ENCODE results near the gene JRKL. TPM values are rescaled to one million over a fixed set of nuclear protein-coding genes. Genes with fewer than 3 reads are reported as not detected.
"Not testable (repeated sequence)": the region's sequence is repeated elsewhere in the genome, so short reads cannot be mapped to it uniquely, and the experiment has no call there.

Gene JRKL
- total RNA-seq, 1 experiment from 2014 or later = 7.9 TPM

GRCh38 chr11:96393753-96394348, 4.0 kb downstream of the JRKL start:
- peak; percentile 51 for DNase-seq (ENCODE audit: low read depth)

DNA sequence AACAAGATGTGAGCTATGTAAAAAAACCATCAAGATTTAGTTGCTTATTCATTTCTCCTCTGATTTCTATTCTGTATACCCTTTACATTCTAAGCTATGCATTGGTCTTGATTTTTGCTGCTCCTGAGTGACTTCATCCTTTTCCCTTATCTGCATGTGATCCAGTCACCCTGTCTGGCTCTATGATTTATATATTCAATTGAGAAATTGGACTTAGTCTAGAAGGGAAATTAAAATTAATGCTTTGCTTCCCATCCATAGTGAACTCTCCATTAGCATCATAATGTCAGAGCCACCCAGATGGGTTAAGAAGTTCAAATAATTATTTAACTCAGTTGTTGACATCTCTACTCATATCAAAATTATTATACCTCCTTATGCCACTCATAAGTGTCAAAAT, 5.0 kb downstream of the JRKL start:
- DNase-seq (ENCODE audit: low read depth) = no peak

DNA sequence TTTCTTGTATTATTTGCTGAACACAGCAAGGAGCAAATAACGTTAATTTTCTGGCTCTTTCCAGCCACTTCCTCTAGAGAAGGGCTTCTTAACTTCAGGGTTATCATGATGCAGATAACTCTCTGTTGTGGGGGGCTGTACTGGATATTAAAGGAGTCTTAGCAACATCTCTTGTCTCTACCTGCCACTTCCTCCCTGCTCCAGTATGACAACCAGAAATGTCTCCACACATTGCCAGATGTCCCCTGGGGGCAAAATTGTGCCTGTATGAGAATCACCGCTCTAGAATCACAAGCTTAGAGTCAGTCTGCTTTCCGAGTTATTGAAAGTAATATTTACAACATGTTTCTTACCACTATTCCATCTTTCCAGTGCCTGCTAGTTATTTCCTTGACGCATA, 6.8 kb downstream of the JRKL start:
- DNase-seq (ENCODE audit: low read depth) = no peak

- DNase-seq (ENCODE audit: low read depth) = no peak
These were observed 8.1 kb downstream of the JRKL start for GRCh38 chr11:96397863-96398262.

- DNase-seq (ENCODE audit: low read depth) = no peak
These were observed 10.9 kb downstream of the JRKL start for GRCh38 chr11:96400697-96401096.

DNA sequence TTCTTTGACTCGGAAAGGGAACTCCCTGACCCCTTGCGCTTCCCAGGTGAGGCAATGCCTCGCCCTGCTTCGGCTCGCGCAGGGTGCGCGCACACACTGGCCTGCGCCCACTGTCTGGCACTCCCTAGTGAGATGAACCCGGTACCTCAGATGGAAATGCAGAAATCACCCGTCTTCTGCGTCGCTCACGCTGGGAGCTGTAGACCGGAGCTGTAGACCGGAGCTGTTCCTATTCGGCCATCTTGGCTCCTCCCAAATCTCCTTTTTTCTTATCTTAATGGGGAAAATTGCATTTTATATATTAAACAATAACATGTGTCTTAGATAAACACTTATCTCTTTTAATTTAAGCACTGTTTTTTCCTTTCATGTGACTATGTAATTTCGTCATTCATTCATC, 21.6 kb downstream of the JRKL start:
- not testable (repeated sequence) for DNase-seq (ENCODE audit: low read depth)

- no peak for DNase-seq (ENCODE audit: low read depth)
These were observed 23.1 kb downstream of the JRKL start for GRCh38 chr11:96412761-96413381.

- DNase-seq (ENCODE audit: low read depth) = no peak
These were observed 23.6 kb downstream of the JRKL start for GRCh38 chr11:96413408-96413807.

DNA sequence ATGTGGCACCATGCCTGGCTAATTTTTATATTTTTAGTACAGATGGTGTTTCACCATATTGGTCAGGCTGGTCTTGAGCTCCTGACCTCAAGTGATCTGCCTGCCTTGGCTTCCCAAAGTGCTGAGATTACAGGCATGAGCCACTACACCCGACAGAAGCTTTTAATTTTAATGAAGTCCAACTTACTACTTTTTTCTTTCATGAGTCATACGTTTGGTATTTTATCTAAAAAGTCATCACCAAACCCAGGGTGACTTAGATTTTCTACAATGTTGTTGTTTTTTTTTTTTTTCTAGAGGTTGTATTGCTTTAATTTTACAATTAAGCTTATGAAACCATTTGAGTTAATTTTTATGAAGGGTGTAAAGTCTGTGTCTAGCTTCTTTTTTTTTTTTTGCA, 34.9 kb downstream of the JRKL start:
- peak; percentile 60 for DNase-seq (ENCODE audit: low read depth)

DNA sequence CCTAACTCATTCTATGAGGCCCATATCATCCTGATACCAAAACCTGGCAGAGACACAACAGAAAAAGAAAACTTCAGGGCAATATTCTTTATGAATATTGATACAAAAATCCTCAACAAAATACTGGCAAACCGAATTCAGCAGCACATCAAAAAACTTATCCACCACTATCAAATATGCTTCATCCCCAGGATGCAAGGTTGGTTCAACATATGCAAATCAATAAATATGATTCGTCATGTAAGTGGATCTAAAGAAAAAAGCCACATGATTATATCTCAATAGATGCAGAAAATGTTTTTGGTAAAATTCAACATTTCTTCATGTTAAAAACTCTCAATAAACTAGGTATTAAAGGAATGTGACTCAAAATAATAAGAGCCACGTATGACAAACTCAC, 40.9 kb downstream of the JRKL start:
- no peak for DNase-seq (ENCODE audit: low read depth)

GRCh38 chr11:96432654-96433053, 42.8 kb downstream of the JRKL start:
- not testable (repeated sequence) for DNase-seq (ENCODE audit: low read depth)

Other genes starting within 250 kb of the JRKL start
- 12.0 and 14.0 TPM in 2 replicates for gene MAML2, start 46.8 kb upstream of the JRKL start, total RNA-seq (2014; rRNA removed; shearing (Covaris generic))
- gene CCDC82, start 101 bp upstream of the JRKL start, total RNA-seq (2014; rRNA removed; shearing (Covaris generic)) = 10.5 and 13.6 TPM in 2 replicates